GM12878 (cell line): ENCODE measurements around the gene OR2AK2. TPM values are rescaled to one million over a fixed set of nuclear protein-coding genes. Genes with fewer than 3 reads are reported as not detected.

Experiments
- ATAC-seq: fragments of 200-7000 bp; cut with Tn5 transposase; 3 replicates; pipeline ENCODE4 v1.9.1; 2020; ENCODE audit warnings: mild to moderate bottlenecking, moderate library complexity
- BruUV-seq: library from RNA; stranded (reverse); fragments of 400-500 nt; replicated peaks from 2 replicates; lab custom pipeline; 2021; lab: Mats Ljungman, UMichigan
- CTCF ChIA-PET: fragments of 300-600 bp; sonication (Branson Sonifier 250); formaldehyde crosslinking; extraction: SDS; loops from one replicate; lab custom pipeline; 2021; ENCODE audit warnings: inconsistent platforms; lab: Yijun Ruan, JAX
- POLR2A ChIA-PET: fragments of 350-600 bp; formaldehyde crosslinking; extraction: SDS; loops from one replicate; lab custom pipeline; 2021; ENCODE audit warnings: inconsistent platforms; lab: Charles Lee
- RAD21 ChIA-PET: fragments of 300-600 bp; sonication (Branson Sonifier 250); formaldehyde crosslinking; loops from one replicate; lab custom pipeline; 2023; ENCODE audit warnings: antibody characterized with exemption; ENCODE audit not compliant: unreplicated experiment; lab: Charles Lee
- SMC1A ChIA-PET: fragments of 300-600 bp; sonication (Branson Sonifier 250); formaldehyde crosslinking; loops from one replicate; lab custom pipeline; 2023; ENCODE audit not compliant: unreplicated experiment, uncharacterized antibody; lab: Charles Lee
- DNase-seq: peaks from one replicate; pipeline ENCODE4 v3.0.0-alpha.2; 2011; ENCODE audit warnings: low read depth, low spot score
- FAIRE-seq: peaks from 3 replicates; lab custom pipeline; 2011; peaks lifted over from hg19 to GRCh38; lab: Jason Lieb, UNC
- H2AFZ ChIP-seq: 2 replicates; pipeline ENCODE4 v1.6.0; 2011; ENCODE audit warnings: low read depth, low read length, control low read depth; ENCODE audit not compliant: control insufficient read depth
- H3K27ac ChIP-seq: 2 replicates; pipeline ENCODE4 v1.5.1; 2011; ENCODE audit warnings: control low read depth; ENCODE audit not compliant: control insufficient read depth, insufficient read depth
- H3K27me3 ChIP-seq, 2 experiments: replicated peaks in 1 of 2; 2 replicates each; pipeline versions ENCODE4 v1.6.0 to v1.6.1; 2011; ENCODE audit warnings: low read length in 1 of 2; ENCODE audit not compliant: control insufficient read depth in 2 of 2, insufficient read depth in 2 of 2
- H3K36me3 ChIP-seq, 2 experiments: 2 replicates each; pipeline ENCODE4 v1.5.1; 2011; ENCODE audit warnings: low read length in 1 of 2; ENCODE audit not compliant: control insufficient read depth in 2 of 2, insufficient read depth in 2 of 2
- H3K4me1 ChIP-seq: 2 replicates; pipeline ENCODE4 v1.6.1; 2011; ENCODE audit warnings: mild to moderate bottlenecking, low read length, moderate library complexity, mixed read lengths; ENCODE audit not compliant: control insufficient read depth, insufficient read depth
- H3K4me2 ChIP-seq: 2 replicates; pipeline ENCODE4 v1.6.0; 2011; ENCODE audit warnings: control low read depth; ENCODE audit not compliant: control insufficient read depth, insufficient read depth
- H3K4me3 ChIP-seq: fragments of 200-600 bp; sonication (generic); 2 replicates; pipeline ENCODE4 v1.5.1; 2016
- H3K79me2 ChIP-seq: 2 replicates; pipeline ENCODE4 v1.6.0; 2011; ENCODE audit warnings: low read length; ENCODE audit not compliant: control insufficient read depth, insufficient read depth
- H3K9ac ChIP-seq: 2 replicates; pipeline ENCODE4 v1.8.0; 2011; ENCODE audit warnings: low read length, control low read depth, mixed read lengths; ENCODE audit not compliant: control insufficient read depth, insufficient read depth
- H3K9me3 ChIP-seq: replicated peaks from 3 replicates; pipeline ENCODE4 v1.5.1; 2011; ENCODE audit warnings: mild to moderate bottlenecking, low read length; ENCODE audit not compliant: control insufficient read depth, insufficient read depth
- H4K20me1 ChIP-seq: 2 replicates; pipeline ENCODE4 v1.6.0; 2011; ENCODE audit not compliant: control insufficient read depth, insufficient read depth
- KDM1A ChIP-seq: fragments of 200-600 bp; sonication (generic); IDR thresholded peaks from 2 replicates; pipeline ENCODE4 v1.6.1; 2016; ENCODE audit warnings: borderline replicate concordance
- MTA3 ChIP-seq: IDR thresholded peaks from 2 replicates; pipeline ENCODE4 v1.6.1; 2012; ENCODE audit warnings: low read length, inconsistent platforms, borderline replicate concordance
- NR2C1 ChIP-seq: fragments of 450-650 bp; IDR thresholded peaks from 2 replicates; pipeline ENCODE4 v1.6.1; 2017; ENCODE audit warnings: antibody characterized with exemption, mild to moderate bottlenecking, moderate library complexity
- NRF1 ChIP-seq: conservative IDR thresholded peaks from 2 replicates; pipeline ENCODE4 v1.6.1; 2011; ENCODE audit warnings: mild to moderate bottlenecking, low read depth, low read length, improper control_type of control experiment
- PAX5 ChIP-seq: IDR thresholded peaks from 2 replicates; pipeline ENCODE4 v1.6.1; 2011; ENCODE audit warnings: low read depth, low read length, borderline replicate concordance
- RFX5 ChIP-seq: IDR thresholded peaks from 2 replicates; pipeline ENCODE4 v1.6.1; 2011; ENCODE audit warnings: low read depth, low read length, improper control_type of control experiment
- SMARCA5 ChIP-seq: fragments of 450-650 bp; IDR thresholded peaks from 2 replicates; pipeline ENCODE4 v1.6.1; 2017; ENCODE audit warnings: mild to moderate bottlenecking
- TBL1XR1 ChIP-seq: IDR thresholded peaks from 2 replicates; pipeline ENCODE4 v1.6.1; 2012; ENCODE audit warnings: low read depth, low read length, improper control_type of control experiment
- TCF3 ChIP-seq: IDR thresholded peaks from 2 replicates; pipeline ENCODE4 v1.6.1; 2012; ENCODE audit warnings: low read depth, mild to moderate bottlenecking, low read length, borderline replicate concordance; ENCODE audit not compliant: insufficient read depth
- WGBS: methylation state at CpG from one replicate; pipeline ENCODE4 v1.1.6; 2016; ENCODE audit warnings: low lambda C conversion rate; ENCODE audit not compliant: insufficient replicate concordance, insufficient coverage; ENCODE audit errors: missing lambda C conversion rate; 5-methylcytosine and 5-hydroxymethylcytosine counted together
- in situ Hi-C: fragments of 300-500 bp; cut with MboI; formaldehyde crosslinking; loops from 9 replicates; pipeline ENCODE4 v1.14.3; 2018; ENCODE audit warnings: mixed read lengths
- intact Hi-C: fragments of 100-400 bp; cut with micrococcal nuclease; formaldehyde crosslinking; loops from one replicate; pipeline ENCODE4 v1.14.2; 2022; ENCODE audit not compliant: unreplicated experiment
- polyA plus RNA-seq, 11 experiments: library from polyadenylated mRNA; depleted of rRNA in 4 of 11; unstranded in 6 of 11; stranded (reverse) in 5 of 11; fragments of >200 nt; fragmentation: Nextera tagmentation in 4 of 11; fragmentation: Illumina TruSeq in 1 of 11; extraction: Ambion mirVana in 4 of 11; extraction: Trizol in 1 of 11; gene quantifications; 1 replicate in 1 of 11; 2 replicates in 10 of 11; pipeline versions ENCODE4 v1.2.1 to v1.2.3, GENCODE V29; 2011 to 2016; ENCODE audit warnings: inconsistent platforms in 2 of 11, missing spikeins in 2 of 11, low read depth in 1 of 11
- total RNA-seq, 4 experiments: library from RNA; depleted of rRNA in 3 of 4; stranded (reverse); fragments of >200 nt in 3 of 4; fragmentation: Illumina TruSeq in 1 of 4; extraction: Trizol in 1 of 4; gene quantifications; 2 replicates each; pipeline versions ENCODE4 v1.2.1 to v1.2.3, GENCODE V29; 2013 to 2021
- TF ChIP-seq, protein P1 (sequence below): fragments of 450-650 bp; IDR thresholded peaks from 2 replicates; pipeline ENCODE4 v1.6.1; 2016; ENCODE audit warnings: mild to moderate bottlenecking, moderate library complexity, borderline replicate concordance
- TF ChIP-seq, protein P2 (sequence below): IDR thresholded peaks from 2 replicates; pipeline ENCODE4 v1.6.1; 2012; ENCODE audit warnings: improper control_type of control experiment, low read depth, low read length; ENCODE audit not compliant: insufficient replicate concordance
- TF ChIP-seq, protein P3 (sequence below): IDR thresholded peaks from 2 replicates; pipeline ENCODE4 v1.6.1; 2012; ENCODE audit warnings: low read length, inconsistent platforms

Gene OR2AK2
- total and polyA plus RNA-seq, 10 of the 15 experiments (the other 5 are each of a cell fraction or from before 2014, with no cell fraction given): 0.11 to 0.13 TPM; not detected in 8

DNA sequence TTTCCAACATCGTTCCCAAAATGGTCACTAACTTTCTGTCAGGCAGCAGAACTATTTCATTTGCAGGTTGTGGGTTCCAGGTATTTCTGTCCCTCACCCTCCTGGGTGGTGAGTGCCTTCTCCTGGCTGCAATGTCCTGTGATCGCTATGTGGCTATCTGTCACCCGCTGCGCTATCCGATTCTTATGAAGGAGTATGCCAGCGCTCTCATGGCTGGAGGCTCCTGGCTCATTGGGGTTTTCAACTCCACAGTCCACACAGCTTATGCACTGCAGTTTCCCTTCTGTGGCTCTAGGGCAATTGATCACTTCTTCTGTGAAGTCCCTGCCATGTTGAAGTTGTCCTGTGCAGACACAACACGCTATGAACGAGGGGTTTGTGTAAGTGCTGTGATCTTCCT lies 31.0 kb upstream of the OR2AK2 start:
- in situ Hi-C loops: no loop called here
- DNase-seq: no peak
- Histone ChIP-seq H2AFZ (no peak overlapping the region), H3K4me1 (no peaks in the 10 kb centered on the region), H3K27me3 (no peaks in the 10 kb centered on the region), H4K20me1 (no peaks in the 10 kb centered on the region), H3K27ac (no peak overlapping the region), H3K36me3 (no peaks in the 10 kb centered on the region), H3K9ac (no peak overlapping the region), H3K4me2 (no peak overlapping the region), H3K4me3 (no peak overlapping the region)
- FAIRE-seq: no peak
- WGBS: 69% methylated on average over 8 of the region's 8 CpGs
- SMC1A ChIA-PET: no interaction called here
- intact Hi-C loops: loop anchor here (10.0 kb wide), 1 partner anchor 751 kb away; no protein-coding TSS in a partner anchor
- CTCF ChIA-PET: no interaction called here
- BruUV-seq: no TSS peak
- no peak for ATAC-seq
- POLR2A ChIA-PET: no interaction called here
- no peak for TF ChIP-seq RFX5
- TF ChIP-seq TCF3: no peak
- no peak for TF ChIP-seq MTA3
- no peak for TF ChIP-seq NR2C1
- TF ChIP-seq, protein P1, sequence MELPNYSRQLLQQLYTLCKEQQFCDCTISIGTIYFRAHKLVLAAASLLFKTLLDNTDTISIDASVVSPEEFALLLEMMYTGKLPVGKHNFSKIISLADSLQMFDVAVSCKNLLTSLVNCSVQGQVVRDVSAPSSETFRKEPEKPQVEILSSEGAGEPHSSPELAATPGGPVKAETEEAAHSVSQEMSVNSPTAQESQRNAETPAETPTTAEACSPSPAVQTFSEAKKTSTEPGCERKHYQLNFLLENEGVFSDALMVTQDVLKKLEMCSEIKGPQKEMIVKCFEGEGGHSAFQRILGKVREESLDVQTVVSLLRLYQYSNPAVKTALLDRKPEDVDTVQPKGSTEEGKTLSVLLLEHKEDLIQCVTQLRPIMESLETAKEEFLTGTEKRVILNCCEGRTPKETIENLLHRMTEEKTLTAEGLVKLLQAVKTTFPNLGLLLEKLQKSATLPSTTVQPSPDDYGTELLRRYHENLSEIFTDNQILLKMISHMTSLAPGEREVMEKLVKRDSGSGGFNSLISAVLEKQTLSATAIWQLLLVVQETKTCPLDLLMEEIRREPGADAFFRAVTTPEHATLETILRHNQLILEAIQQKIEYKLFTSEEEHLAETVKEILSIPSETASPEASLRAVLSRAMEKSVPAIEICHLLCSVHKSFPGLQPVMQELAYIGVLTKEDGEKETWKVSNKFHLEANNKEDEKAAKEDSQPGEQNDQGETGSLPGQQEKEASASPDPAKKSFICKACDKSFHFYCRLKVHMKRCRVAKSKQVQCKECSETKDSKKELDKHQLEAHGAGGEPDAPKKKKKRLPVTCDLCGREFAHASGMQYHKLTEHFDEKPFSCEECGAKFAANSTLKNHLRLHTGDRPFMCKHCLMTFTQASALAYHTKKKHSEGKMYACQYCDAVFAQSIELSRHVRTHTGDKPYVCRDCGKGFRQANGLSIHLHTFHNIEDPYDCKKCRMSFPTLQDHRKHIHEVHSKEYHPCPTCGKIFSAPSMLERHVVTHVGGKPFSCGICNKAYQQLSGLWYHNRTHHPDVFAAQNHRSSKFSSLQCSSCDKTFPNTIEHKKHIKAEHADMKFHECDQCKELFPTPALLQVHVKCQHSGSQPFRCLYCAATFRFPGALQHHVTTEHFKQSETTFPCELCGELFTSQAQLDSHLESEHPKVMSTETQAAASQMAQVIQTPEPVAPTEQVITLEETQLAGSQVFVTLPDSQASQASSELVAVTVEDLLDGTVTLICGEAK: no peak
- TF ChIP-seq KDM1A: no peak
- no peak for TF ChIP-seq PAX5
- TF ChIP-seq, protein P2, sequence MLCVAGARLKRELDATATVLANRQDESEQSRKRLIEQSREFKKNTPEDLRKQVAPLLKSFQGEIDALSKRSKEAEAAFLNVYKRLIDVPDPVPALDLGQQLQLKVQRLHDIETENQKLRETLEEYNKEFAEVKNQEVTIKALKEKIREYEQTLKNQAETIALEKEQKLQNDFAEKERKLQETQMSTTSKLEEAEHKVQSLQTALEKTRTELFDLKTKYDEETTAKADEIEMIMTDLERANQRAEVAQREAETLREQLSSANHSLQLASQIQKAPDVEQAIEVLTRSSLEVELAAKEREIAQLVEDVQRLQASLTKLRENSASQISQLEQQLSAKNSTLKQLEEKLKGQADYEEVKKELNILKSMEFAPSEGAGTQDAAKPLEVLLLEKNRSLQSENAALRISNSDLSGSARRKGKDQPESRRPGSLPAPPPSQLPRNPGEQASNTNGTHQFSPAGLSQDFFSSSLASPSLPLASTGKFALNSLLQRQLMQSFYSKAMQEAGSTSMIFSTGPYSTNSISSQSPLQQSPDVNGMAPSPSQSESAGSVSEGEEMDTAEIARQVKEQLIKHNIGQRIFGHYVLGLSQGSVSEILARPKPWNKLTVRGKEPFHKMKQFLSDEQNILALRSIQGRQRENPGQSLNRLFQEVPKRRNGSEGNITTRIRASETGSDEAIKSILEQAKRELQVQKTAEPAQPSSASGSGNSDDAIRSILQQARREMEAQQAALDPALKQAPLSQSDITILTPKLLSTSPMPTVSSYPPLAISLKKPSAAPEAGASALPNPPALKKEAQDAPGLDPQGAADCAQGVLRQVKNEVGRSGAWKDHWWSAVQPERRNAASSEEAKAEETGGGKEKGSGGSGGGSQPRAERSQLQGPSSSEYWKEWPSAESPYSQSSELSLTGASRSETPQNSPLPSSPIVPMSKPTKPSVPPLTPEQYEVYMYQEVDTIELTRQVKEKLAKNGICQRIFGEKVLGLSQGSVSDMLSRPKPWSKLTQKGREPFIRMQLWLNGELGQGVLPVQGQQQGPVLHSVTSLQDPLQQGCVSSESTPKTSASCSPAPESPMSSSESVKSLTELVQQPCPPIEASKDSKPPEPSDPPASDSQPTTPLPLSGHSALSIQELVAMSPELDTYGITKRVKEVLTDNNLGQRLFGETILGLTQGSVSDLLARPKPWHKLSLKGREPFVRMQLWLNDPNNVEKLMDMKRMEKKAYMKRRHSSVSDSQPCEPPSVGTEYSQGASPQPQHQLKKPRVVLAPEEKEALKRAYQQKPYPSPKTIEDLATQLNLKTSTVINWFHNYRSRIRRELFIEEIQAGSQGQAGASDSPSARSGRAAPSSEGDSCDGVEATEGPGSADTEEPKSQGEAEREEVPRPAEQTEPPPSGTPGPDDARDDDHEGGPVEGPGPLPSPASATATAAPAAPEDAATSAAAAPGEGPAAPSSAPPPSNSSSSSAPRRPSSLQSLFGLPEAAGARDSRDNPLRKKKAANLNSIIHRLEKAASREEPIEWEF: no peak
- TF ChIP-seq, protein P3, sequence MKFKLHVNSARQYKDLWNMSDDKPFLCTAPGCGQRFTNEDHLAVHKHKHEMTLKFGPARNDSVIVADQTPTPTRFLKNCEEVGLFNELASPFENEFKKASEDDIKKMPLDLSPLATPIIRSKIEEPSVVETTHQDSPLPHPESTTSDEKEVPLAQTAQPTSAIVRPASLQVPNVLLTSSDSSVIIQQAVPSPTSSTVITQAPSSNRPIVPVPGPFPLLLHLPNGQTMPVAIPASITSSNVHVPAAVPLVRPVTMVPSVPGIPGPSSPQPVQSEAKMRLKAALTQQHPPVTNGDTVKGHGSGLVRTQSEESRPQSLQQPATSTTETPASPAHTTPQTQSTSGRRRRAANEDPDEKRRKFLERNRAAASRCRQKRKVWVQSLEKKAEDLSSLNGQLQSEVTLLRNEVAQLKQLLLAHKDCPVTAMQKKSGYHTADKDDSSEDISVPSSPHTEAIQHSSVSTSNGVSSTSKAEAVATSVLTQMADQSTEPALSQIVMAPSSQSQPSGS: no peak
- no peak for TF ChIP-seq NRF1
- TF ChIP-seq TBL1XR1: no peak
- TF ChIP-seq SMARCA5: no peak
- TF ChIP-seq, all 136 proteins: peak for 0
- Histone ChIP-seq H3K9me3 (no peaks in the 10 kb centered on the region; the same call in 2 of the 3 replicates), H3K79me2 (no peaks in the 10 kb centered on the region)
- RAD21 ChIA-PET: no interaction called here
